GM18517 (cell line): Measurements from ENCODE around the gene TMEM167A.

Experiments used
- ATAC-seq: cut with Tn5 transposase; IDR thresholded peaks from one replicate; pipeline ENCODE4 v1.9.1; 2021; ENCODE audit warnings: mild to moderate bottlenecking, moderate library complexity; ENCODE audit not compliant: unreplicated experiment

TMEM167A gene

GRCh38 chr5:83076742-83077661, at the start of gene TMEM167A, which contains the start of gene XRCC4:
Gene TMEM167A, minus strand, starts transcription at chr5:83077394. Its CDS starts 71 bp downstream, at chr5:83077323.
Gene XRCC4, plus strand, starts transcription at chr5:83077547. Its CDS starts 27,373 bp downstream, at chr5:83104920.
- ATAC-seq, result peak; percentile 98

GRCh38 chr5:83126501-83126900, 49.3 kb upstream of the TMEM167A start:
- no peak for ATAC-seq

- ATAC-seq, result no peak
Measured at GRCh38 chr5:83125560-83125959, 48.4 kb upstream of the TMEM167A start.

- no peak for ATAC-seq
Measured at GRCh38 chr5:83124593-83124992, 47.4 kb upstream of the TMEM167A start.

GRCh38 chr5:83118976-83119375, 41.8 kb upstream of the TMEM167A start:
- ATAC-seq, result no peak

- ATAC-seq, result no peak
Measured at GRCh38 chr5:83118471-83118870, 41.3 kb upstream of the TMEM167A start.

GRCh38 chr5:83115816-83116215, 38.6 kb upstream of the TMEM167A start:
- no peak for ATAC-seq

GRCh38 chr5:83109380-83109779, 32.2 kb upstream of the TMEM167A start:
- ATAC-seq, result no peak

- ATAC-seq, result no peak
Measured at GRCh38 chr5:83107692-83108420, 30.7 kb upstream of the TMEM167A start.

- no peak for ATAC-seq
Measured at GRCh38 chr5:83104021-83104420, 26.8 kb upstream of the TMEM167A start.

- no peak for ATAC-seq
Measured at GRCh38 chr5:83102364-83102980, 25.3 kb upstream of the TMEM167A start.

- no peak for ATAC-seq
Measured at GRCh38 chr5:83101514-83101913, 24.3 kb upstream of the TMEM167A start.

- ATAC-seq, result no peak
Measured at GRCh38 chr5:83099445-83099844, 22.3 kb upstream of the TMEM167A start.

- no peak for ATAC-seq
Measured at GRCh38 chr5:83099001-83099400, 21.8 kb upstream of the TMEM167A start.

- ATAC-seq, result peak; percentile 49
Measured at GRCh38 chr5:83097689-83098231, 20.6 kb upstream of the TMEM167A start.

GRCh38 chr5:83096660-83097339, 19.6 kb upstream of the TMEM167A start:
- ATAC-seq, result no peak

GRCh38 chr5:83095957-83096539, 18.9 kb upstream of the TMEM167A start:
- no peak for ATAC-seq

GRCh38 chr5:83095163-83095956, 18.2 kb upstream of the TMEM167A start:
- no peak for ATAC-seq

GRCh38 chr5:83093692-83094091, 16.5 kb upstream of the TMEM167A start:
- ATAC-seq, result no peak
